RWPE2 (cell line): ENCODE data around the gene ADAM12.

Experiments used
- ATAC-seq: fragments of 200-7000 bp; cut with Tn5 transposase; 3 replicates; pipeline ENCODE4 v1.9.1; 2021; ENCODE audit warnings: low read depth
- DNase-seq: peaks from one replicate; pipeline ENCODE4 v3.0.0-alpha.2; 2020; ENCODE audit warnings: low spot score
- H3K27ac ChIP-seq: fragments of 450-650 bp; 2 replicates; pipeline ENCODE4 v1.5.1; 2017; ENCODE audit warnings: mild to moderate bottlenecking; ENCODE audit not compliant: poor library complexity, severe bottlenecking
- H3K27me3 ChIP-seq: fragments of 250-450 bp; sonication (Bioruptor Pico); 2 replicates; pipeline ENCODE4 v1.5.1; 2021; ENCODE audit warnings: mild to moderate bottlenecking, moderate library complexity; ENCODE audit not compliant: insufficient read depth, poor library complexity, severe bottlenecking
- H3K36me3 ChIP-seq: fragments of 250-450 bp; sonication (Bioruptor Pico); 2 replicates; pipeline ENCODE4 v1.5.1; 2020; ENCODE audit warnings: low read depth, mild to moderate bottlenecking, moderate library complexity
- H3K4me1 ChIP-seq: fragments of 250-450 bp; sonication (Bioruptor Pico); 2 replicates; pipeline ENCODE4 v1.5.1; 2021; ENCODE audit warnings: mild to moderate bottlenecking, moderate library complexity; ENCODE audit not compliant: insufficient read depth, poor library complexity, severe bottlenecking
- H3K4me3 ChIP-seq: fragments of 250-450 bp; sonication (Bioruptor Pico); 2 replicates; pipeline ENCODE4 v1.5.1; 2021; ENCODE audit warnings: mild to moderate bottlenecking, moderate library complexity; ENCODE audit not compliant: severe bottlenecking
- H3K9me3 ChIP-seq: fragments of 250-450 bp; sonication (Bioruptor Pico); 2 replicates; pipeline ENCODE4 v1.5.1; 2021; ENCODE audit warnings: mild to moderate bottlenecking, moderate library complexity; ENCODE audit not compliant: severe bottlenecking
- CTCF ChIP-seq: fragments of 450-650 bp; IDR thresholded peaks from one replicate; pipeline ENCODE4 v1.5.1; 2017; ENCODE audit warnings: mild to moderate bottlenecking, moderate library complexity; ENCODE audit not compliant: poor library complexity, severe bottlenecking

The ADAM12 gene

GRCh38 chr10:126045861-126046260 is 342.4 kb downstream of the ADAM12 start:
- H3K27ac ChIP-seq = no peak overlapping the region
- H3K36me3 ChIP-seq = no peaks in the 10 kb centered on the region
- H3K27me3 ChIP-seq = no peaks in the 10 kb centered on the region
- H3K9me3 ChIP-seq = no peaks in the 10 kb centered on the region
- no peak overlapping the region for H3K4me3 ChIP-seq
- peaks cover 5% of the 10 kb centered on the region for H3K4me1 ChIP-seq
- DNase-seq (no peak), ATAC-seq (no peak)
- no peak for TF ChIP-seq CTCF

- Histone ChIP-seq H3K9me3 (no peaks in the 10 kb centered on the region), H3K27me3 (no peaks in the 10 kb centered on the region), H3K36me3 (no peaks in the 10 kb centered on the region), H3K4me3 (no peak overlapping the region), H3K27ac (no peak overlapping the region), H3K4me1 (no peaks in the 10 kb centered on the region)
- DNase-seq (no peak), ATAC-seq (no peak)
- no peak for TF ChIP-seq CTCF
Observed at GRCh38 chr10:126043389-126043788, 344.9 kb downstream of the ADAM12 start.

GRCh38 chr10:126042906-126043305 is 345.4 kb downstream of the ADAM12 start:
- DNase-seq = no peak
- Histone ChIP-seq H3K9me3 (no peaks in the 10 kb centered on the region), H3K4me1 (no peaks in the 10 kb centered on the region), H3K4me3 (no peak overlapping the region), H3K27me3 (no peaks in the 10 kb centered on the region), H3K36me3 (no peaks in the 10 kb centered on the region), H3K27ac (no peak overlapping the region)
- no peak for ATAC-seq
- TF ChIP-seq CTCF = no peak

- Histone ChIP-seq H3K4me3 (no peak overlapping the region), H3K27me3 (no peaks in the 10 kb centered on the region), H3K36me3 (no peaks in the 10 kb centered on the region), H3K27ac (no peak overlapping the region), H3K9me3 (no peaks in the 10 kb centered on the region), H3K4me1 (no peaks in the 10 kb centered on the region)
- ATAC-seq (peak; percentile 61; the same call in 2 of the 3 replicates), DNase-seq (no peak)
- TF ChIP-seq CTCF = no peak
Observed at GRCh38 chr10:126042354-126042753, 345.9 kb downstream of the ADAM12 start.

- Histone ChIP-seq H3K36me3 (no peaks in the 10 kb centered on the region), H3K4me3 (no peak overlapping the region), H3K4me1 (no peaks in the 10 kb centered on the region), H3K9me3 (no peaks in the 10 kb centered on the region), H3K27me3 (no peaks in the 10 kb centered on the region), H3K27ac (no peak overlapping the region)
- DNase-seq (no peak), ATAC-seq (no peak)
- no peak for TF ChIP-seq CTCF
Observed at GRCh38 chr10:126041804-126042231, 346.5 kb downstream of the ADAM12 start.
